ENCODE data around the gene PDXDC1. TPM values are rescaled to one million over a fixed set of nuclear protein-coding genes. Genes with fewer than 3 reads are reported as not detected.

The PDXDC1 gene
- polyA plus RNA-seq, 2 of the 4 experiments (the other 2 are of a cell fraction), result 71.4 to 73.9 TPM

GRCh38 chr16:15051387-15051951 lies 76.6 kb downstream of the PDXDC1 start:
- no peak for ATAC-seq
- Histone ChIP-seq H3K4me2 (no peak overlapping the region), H3K27ac (no peak overlapping the region), H3K9me3 (no peaks in the 10 kb centered on the region), H3K4me1 (no peaks in the 10 kb centered on the region), H3K4me3 (no peak overlapping the region)
- TF ChIP-seq EHMT2 (IDR thresholded peaks at IDR 0.05; ENCODE audit: low read depth), result no peak
- no peak for TF ChIP-seq HOXB5 (CRISPR knock-in tag; IDR thresholded peaks at IDR 0.05)
- TF ChIP-seq RAD21 (conservative IDR thresholded peaks at IDR 0.05 in 1 of 2, IDR thresholded peaks at IDR 0.05 in 1 of 2), result no peak
- ChIA-PET POLR2A (no interaction called here), CTCF (interaction anchor here (1.1 kb wide), 1 partner anchor 21 kb away, joined by 3 read pairs; no protein-coding TSS in a partner anchor)
- 93% methylated on average over 9 of the region's 9 CpGs for WGBS (ENCODE audit: missing lambda C conversion rate)
- no peak for DNase-seq (ENCODE audit: low read depth in 1 of 2, low spot score in 1 of 2)
- no peak for FAIRE-seq

GRCh38 chr16:15052747-15053476 lies 78.1 kb downstream of the PDXDC1 start:
- FAIRE-seq (no peak), ATAC-seq (no peak), DNase-seq (ENCODE audit: low read depth in 1 of 2, low spot score in 1 of 2) (no peak)
- no peaks in the 10 kb centered on the region for H3K4me1 ChIP-seq
- 91% methylated on average over 10 of the region's 10 CpGs for WGBS (ENCODE audit: missing lambda C conversion rate)
- H3K4me3 ChIP-seq, result no peak overlapping the region
- ChIA-PET POLR2A (no interaction called here), CTCF (interaction anchor here (0.6 kb wide), 1 partner anchor 10 kb away, joined by 3 read pairs; no protein-coding TSS in a partner anchor)
- no peak for TF ChIP-seq POLR2AphosphoS2 (conservative IDR thresholded peaks at IDR 0.05; ENCODE audit: low read length)
- no peak for TF ChIP-seq USF2 (IDR thresholded peaks at IDR 0.05)
- TF ChIP-seq HEYL (CRISPR knock-in tag; IDR thresholded peaks at IDR 0.05), result no peak
- TF ChIP-seq HES2 (IDR thresholded peaks at IDR 0.05), result no peak
- H3K4me2 ChIP-seq, result no peak overlapping the region
- H3K9me3 ChIP-seq, result no peaks in the 10 kb centered on the region
- H3K27ac ChIP-seq, result no peak overlapping the region

DNA sequence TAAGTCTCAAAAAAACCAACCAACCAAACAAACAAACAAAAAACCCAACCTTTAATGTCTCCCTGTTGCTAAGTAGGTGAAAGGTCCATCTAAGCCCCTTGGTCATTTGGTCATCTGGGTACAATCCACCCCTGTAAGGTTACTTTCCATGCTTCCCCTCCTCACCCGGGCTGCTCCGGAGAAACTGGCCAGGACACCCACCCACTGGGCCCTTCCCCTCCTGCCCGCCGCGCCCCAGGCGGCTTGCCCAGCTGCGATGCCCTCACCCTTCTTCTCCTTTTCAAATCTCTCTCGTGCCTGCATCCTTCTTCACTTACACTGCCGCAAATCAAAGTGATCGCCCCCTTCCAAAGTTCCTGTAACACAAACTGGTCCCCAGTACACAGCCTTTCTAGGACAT lies 79.1 kb downstream of the PDXDC1 start:
- CTCF ChIA-PET, result no interaction called here
- TF ChIP-seq, protein P1, sequence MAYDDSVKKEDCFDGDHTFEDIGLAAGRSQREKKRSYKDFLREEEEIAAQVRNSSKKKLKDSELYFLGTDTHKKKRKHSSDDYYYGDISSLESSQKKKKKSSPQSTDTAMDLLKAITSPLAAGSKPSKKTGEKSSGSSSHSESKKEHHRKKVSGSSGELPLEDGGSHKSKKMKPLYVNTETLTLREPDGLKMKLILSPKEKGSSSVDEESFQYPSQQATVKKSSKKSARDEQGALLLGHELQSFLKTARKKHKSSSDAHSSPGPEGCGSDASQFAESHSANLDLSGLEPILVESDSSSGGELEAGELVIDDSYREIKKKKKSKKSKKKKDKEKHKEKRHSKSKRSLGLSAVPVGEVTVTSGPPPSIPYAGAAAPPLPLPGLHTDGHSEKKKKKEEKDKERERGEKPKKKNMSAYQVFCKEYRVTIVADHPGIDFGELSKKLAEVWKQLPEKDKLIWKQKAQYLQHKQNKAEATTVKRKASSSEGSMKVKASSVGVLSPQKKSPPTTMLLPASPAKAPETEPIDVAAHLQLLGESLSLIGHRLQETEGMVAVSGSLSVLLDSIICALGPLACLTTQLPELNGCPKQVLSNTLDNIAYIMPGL (CRISPR knock-in tag; IDR thresholded peaks at IDR 0.05; ENCODE audit: borderline replicate concordance), result no peak
- TF ChIP-seq MAX (IDR thresholded peaks at IDR 0.05) (no peak), RARB (CRISPR knock-in tag; IDR thresholded peaks at IDR 0.05) (no peak), MAFK (IDR thresholded peaks at IDR 0.05; ENCODE audit: partially characterized antibody) (no peak), E2F6 (IDR thresholded peaks at IDR 0.05; ENCODE audit: borderline replicate concordance, low read depth) (no peak), NFE2L2 (conservative IDR thresholded peaks at IDR 0.05; ENCODE audit: low read length) (no peak), KDM5A (IDR thresholded peaks at IDR 0.05) (no peak), FOSB (CRISPR knock-in tag; IDR thresholded peaks at IDR 0.05) (no peak), MAZ (IDR thresholded peaks at IDR 0.05; ENCODE audit: borderline replicate concordance, low read depth, low read length) (no peak), CBX8 (IDR thresholded peaks at IDR 0.05) (no peak), EHMT2 (IDR thresholded peaks at IDR 0.05; ENCODE audit: low read depth) (no peak), CHD4 (IDR thresholded peaks at IDR 0.05; ENCODE audit: borderline replicate concordance) (no peak), HES2 (IDR thresholded peaks at IDR 0.05) (no peak), HOXA7 (CRISPR knock-in tag; IDR thresholded peaks at IDR 0.05) (no peak)
- TF ChIP-seq, protein P2, sequence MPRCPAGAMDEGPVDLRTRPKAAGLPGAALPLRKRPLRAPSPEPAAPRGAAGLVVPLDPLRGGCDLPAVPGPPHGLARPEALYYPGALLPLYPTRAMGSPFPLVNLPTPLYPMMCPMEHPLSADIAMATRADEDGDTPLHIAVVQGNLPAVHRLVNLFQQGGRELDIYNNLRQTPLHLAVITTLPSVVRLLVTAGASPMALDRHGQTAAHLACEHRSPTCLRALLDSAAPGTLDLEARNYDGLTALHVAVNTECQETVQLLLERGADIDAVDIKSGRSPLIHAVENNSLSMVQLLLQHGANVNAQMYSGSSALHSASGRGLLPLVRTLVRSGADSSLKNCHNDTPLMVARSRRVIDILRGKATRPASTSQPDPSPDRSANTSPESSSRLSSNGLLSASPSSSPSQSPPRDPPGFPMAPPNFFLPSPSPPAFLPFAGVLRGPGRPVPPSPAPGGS (IDR thresholded peaks at IDR 0.05), result no peak
- TF ChIP-seq, protein P3, sequence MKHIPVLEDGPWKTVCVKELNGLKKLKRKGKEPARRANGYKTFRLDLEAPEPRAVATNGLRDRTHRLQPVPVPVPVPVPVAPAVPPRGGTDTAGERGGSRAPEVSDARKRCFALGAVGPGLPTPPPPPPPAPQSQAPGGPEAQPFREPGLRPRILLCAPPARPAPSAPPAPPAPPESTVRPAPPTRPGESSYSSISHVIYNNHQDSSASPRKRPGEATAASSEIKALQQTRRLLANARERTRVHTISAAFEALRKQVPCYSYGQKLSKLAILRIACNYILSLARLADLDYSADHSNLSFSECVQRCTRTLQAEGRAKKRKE (CRISPR knock-in tag; IDR thresholded peaks at IDR 0.05; ENCODE audit: low read depth), result no peak
- Histone ChIP-seq H3K4me2 (no peak overlapping the region), H3K4me1 (no peaks in the 10 kb centered on the region), H3K27ac (no peak overlapping the region), H3K4me3 (no peak overlapping the region), H3K9me3 (no peaks in the 10 kb centered on the region)
- FAIRE-seq (no peak), ATAC-seq (no peak), DNase-seq (ENCODE audit: low read depth in 1 of 2, low spot score in 1 of 2) (no peak)
- WGBS (ENCODE audit: missing lambda C conversion rate), result 93% methylated on average over 10 of the region's 10 CpGs
- POLR2A ChIA-PET, result no interaction called here

Data from A549 (cell line).